Measurements from ENCODE around the gene ACTN4.

ACTN4 gene

DNA sequence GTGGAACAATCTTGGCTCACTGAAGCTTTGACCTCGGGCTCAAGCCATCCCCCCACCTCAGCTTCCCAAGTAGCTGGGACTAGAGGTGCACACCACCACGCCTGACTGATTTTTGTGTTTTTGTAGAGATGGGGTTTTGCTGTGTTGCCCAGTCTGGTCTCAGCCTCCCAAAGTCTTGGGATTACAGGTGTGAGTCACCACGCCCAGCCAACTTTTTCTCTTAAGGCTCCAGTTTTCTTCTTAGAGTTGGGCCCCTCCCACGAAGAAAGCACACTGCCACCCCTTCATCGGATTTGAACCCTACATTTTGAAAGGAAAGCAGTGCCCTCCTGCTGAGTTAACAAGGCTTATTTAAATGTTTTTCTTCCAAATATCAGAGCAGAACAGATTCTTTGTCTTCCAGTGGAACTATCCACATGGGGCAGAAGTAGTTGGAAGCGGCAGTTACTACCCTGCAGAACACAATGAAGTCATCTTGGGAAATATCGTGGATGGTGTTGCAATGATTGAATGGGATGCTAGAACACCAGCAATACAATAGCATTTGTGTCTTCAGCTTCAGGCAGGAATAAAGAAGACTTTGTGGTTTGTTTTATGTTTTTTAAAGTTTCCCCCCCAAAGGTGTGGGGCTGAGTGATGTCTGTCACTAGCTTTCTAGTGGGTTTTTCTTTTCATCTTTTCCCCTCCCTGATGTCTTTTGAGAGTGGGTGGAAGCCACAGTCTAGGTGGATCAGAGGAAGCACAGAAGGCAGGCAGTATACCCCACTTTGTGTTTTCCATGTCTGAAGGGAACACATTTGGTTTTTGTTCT is 8.9 kb downstream of the ACTN4 start:
- no peak overlapping the region for H3K4me3 ChIP-seq (ENCODE audit: low read depth, low read length)
- no peak for TF ChIP-seq CTCF (IDR thresholded peaks at IDR 0.05; ENCODE audit: control insufficient read depth, extremely low read depth, insufficient read depth)
- no peak for DNase-seq (ENCODE audit: low read depth)

DNA sequence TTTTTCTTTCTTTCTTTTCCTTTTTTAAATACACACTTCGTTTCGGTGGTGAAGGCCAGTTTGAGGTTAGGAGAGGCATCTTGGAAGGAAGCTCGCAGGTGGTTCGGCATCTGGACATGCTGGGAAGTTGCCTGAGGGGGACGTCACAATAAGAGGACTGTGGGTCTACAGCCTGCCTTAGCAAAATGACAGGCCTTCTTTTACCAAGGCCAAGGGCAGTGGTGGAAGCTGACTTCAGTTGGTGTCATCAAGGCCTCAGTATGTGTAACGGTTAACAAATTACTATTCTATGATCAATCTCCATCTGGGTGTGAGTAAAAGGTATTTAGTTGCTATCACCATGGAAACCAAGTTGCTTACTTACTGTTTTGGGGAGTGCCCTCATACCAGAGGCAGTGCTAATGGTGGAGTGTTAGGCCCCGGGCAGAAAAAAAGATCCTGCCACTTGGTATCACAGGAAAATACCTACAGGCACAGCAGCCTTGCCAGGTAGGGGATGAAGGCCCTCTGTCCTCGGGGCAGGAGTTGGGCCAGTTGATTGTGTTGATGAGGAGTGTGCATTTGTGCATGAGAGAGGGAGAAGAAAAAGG is 10.3 kb downstream of the ACTN4 start:
- H3K4me3 ChIP-seq (ENCODE audit: low read depth, low read length), result no peak overlapping the region
- no peak; the same call in 1 of the 2 replicates for TF ChIP-seq CTCF (IDR thresholded peaks at IDR 0.05; ENCODE audit: control insufficient read depth, extremely low read depth, insufficient read depth)
- DNase-seq (ENCODE audit: low read depth), result no peak

DNA sequence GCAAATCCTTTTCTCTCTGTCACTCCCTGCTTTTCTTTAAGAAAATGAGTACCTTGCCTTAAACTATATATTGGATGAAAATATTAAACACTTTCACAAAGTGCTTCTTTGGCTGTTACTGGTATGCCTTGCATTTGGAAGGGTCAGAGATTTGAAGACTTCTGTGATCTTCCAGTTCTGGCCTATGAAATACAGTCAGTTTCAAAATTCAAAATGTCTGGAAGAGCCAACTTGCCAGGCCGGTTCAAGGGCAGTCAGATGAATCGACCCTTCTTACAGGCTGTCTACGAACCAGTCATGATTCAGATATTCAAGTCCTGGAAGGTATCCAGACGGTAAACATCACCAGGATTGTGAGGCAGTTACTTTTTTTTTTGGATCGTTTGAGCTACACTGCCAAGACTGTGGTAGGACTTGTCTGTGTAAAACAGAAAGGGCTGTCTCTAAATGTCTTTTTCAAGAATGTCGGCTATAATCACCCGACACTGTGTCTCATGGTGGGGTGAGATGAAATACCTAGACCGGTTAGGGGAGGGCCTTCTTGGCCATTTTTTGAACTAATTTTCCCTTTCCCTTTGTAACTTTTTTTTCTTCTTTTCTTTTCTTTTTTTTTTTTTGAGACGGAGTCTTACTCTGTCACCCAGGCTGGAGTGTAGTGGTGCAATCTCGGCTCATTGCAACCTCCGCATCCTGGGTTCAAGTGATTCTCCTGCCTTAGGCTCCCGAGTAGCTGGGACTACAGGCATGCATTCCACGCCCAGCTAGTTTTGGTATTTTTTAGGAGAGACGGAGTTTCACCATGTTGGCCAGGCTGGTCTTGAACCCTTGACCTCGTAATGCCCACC is 11.2 kb downstream of the ACTN4 start:
- H3K4me3 ChIP-seq (ENCODE audit: low read depth, low read length), result peak overlapping the region; percentile 40
- DNase-seq (ENCODE audit: low read depth), result peak; percentile 100
- TF ChIP-seq CTCF (IDR thresholded peaks at IDR 0.05; ENCODE audit: control insufficient read depth, extremely low read depth, insufficient read depth), result no peak

- no peak for DNase-seq (ENCODE audit: low read depth)
- no peak for TF ChIP-seq CTCF (IDR thresholded peaks at IDR 0.05; ENCODE audit: control insufficient read depth, extremely low read depth, insufficient read depth)
- H3K4me3 ChIP-seq (ENCODE audit: low read depth, low read length), result no peak overlapping the region
Measured at GRCh38 chr19:38660724-38661123, 13.3 kb downstream of the ACTN4 start.

- no peak for TF ChIP-seq CTCF (IDR thresholded peaks at IDR 0.05; ENCODE audit: control insufficient read depth, extremely low read depth, insufficient read depth)
- H3K4me3 ChIP-seq (ENCODE audit: low read depth, low read length), result no peak overlapping the region
- DNase-seq (ENCODE audit: low read depth), result no peak
Measured at GRCh38 chr19:38661136-38661535, 13.7 kb downstream of the ACTN4 start.

DNA sequence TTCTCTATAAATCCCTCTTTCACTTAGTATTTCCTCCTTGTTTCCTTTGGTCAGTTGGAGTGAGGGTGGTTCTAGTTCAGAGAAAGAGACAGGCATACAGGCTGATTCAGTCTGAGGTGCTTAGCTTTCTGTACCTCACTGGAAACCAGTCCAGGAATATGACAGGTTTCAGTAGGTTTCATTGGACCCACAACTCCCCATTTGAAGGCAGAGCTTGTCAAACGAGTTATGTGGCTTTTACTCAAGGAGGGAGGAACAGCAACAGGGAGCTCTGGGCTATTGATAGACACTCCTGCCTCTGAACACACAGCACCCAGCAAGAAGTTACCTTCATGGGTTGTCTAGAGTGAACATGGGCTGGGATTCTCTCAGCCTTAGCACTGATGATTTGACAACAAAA is 14.5 kb downstream of the ACTN4 start:
- peak; percentile 95 for DNase-seq (ENCODE audit: low read depth)
- peak overlapping the region; percentile 8; the same call in 1 of the 2 replicates for H3K4me3 ChIP-seq (ENCODE audit: low read depth, low read length)
- TF ChIP-seq CTCF (IDR thresholded peaks at IDR 0.05; ENCODE audit: control insufficient read depth, extremely low read depth, insufficient read depth), result no peak
